Sigmoid colon (tissue), 4 donors: ENCODE data around the gene LCLAT1.

ENCODE experiments used
- EP300 ChIP-seq, 4 donors: sonication (generic); formaldehyde crosslinking; IDR thresholded peaks; one replicate each; pipeline ENCODE4 v1.6.1; 2017; ENCODE audit warnings: antibody characterized with exemption in 4 of 4
- POLR2A ChIP-seq, 2 donors: fragments of 450-650 bp; IDR thresholded peaks; one replicate each; pipeline ENCODE4 v1.6.1; 2016; ENCODE audit warnings: antibody characterized with exemption in 2 of 2, mild to moderate bottlenecking in 2 of 2, moderate library complexity in 2 of 2
- TF ChIP-seq, protein P1 (sequence below), 4 experiments: fragments of 450-650 bp in 3 of 4; fragments of 200-600 bp in 1 of 4; IDR thresholded peaks; one replicate each; pipeline ENCODE4 v1.5.1; 2016 to 2019; ENCODE audit warnings: antibody characterized with exemption in 4 of 4, mild to moderate bottlenecking in 3 of 4, moderate library complexity in 2 of 4

DNA sequence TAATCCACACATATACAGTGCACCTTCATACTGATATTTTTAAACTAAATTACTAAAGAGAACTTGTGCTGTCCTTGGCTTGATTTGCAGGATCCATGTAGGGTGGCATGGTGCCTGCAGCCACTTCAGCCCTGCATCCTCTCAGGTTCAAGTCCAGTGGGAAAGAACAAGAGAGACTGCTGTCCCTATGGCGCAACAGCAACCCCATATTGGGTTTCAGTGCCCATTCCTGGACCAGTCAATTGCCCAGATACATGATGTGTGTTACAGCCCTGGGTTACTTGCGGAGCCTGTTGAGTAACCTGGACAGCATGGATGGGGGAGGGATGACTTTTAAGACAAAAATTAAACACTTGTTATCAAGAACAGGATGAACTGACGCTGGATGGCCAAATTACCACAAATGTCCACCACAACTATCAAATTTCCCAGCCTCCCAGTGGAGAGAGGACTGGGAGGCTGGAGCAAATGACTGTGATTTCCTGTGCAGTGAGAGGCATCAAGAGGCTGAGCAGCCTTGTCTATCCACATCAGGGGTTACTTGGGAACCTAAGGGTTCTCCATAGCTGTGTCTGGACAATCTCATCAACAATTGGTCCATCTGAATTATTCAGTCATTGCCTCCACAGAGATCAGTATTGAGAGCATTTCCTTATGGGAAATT is 198.2 kb downstream of the LCLAT1 start:
- no peak for TF ChIP-seq POLR2A (IDR thresholded peaks at IDR 0.05)
- TF ChIP-seq, protein P1, sequence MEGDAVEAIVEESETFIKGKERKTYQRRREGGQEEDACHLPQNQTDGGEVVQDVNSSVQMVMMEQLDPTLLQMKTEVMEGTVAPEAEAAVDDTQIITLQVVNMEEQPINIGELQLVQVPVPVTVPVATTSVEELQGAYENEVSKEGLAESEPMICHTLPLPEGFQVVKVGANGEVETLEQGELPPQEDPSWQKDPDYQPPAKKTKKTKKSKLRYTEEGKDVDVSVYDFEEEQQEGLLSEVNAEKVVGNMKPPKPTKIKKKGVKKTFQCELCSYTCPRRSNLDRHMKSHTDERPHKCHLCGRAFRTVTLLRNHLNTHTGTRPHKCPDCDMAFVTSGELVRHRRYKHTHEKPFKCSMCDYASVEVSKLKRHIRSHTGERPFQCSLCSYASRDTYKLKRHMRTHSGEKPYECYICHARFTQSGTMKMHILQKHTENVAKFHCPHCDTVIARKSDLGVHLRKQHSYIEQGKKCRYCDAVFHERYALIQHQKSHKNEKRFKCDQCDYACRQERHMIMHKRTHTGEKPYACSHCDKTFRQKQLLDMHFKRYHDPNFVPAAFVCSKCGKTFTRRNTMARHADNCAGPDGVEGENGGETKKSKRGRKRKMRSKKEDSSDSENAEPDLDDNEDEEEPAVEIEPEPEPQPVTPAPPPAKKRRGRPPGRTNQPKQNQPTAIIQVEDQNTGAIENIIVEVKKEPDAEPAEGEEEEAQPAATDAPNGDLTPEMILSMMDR (IDR thresholded peaks at IDR 0.05) = no peak
- TF ChIP-seq EP300 (IDR thresholded peaks at IDR 0.05) = no peak
